Ovary (tissue), 9 donors: ENCODE data around the gene ING2. TPM values are rescaled to one million over a fixed set of nuclear protein-coding genes. Genes with fewer than 3 reads are reported as not detected.

Experiments used
- DNase-seq, 5 donors: peaks; one replicate each; pipeline ENCODE4 v3.0.0-alpha.2; 2019 to 2020
- H3K27ac ChIP-seq, 2 donors: fragments of 200-600 bp; one replicate each; pipeline versions ENCODE4 v1.5.1 to v1.8.0; 2019 to 2022
- H3K27me3 ChIP-seq: fragments of 200-600 bp; one replicate; pipeline ENCODE4 v1.8.0; 2022
- H3K36me3 ChIP-seq: fragments of 200-600 bp; sonication (generic); one replicate; pipeline ENCODE4 v1.5.1; 2019
- H3K4me1 ChIP-seq: one replicate; pipeline ENCODE4 v1.8.1; 2013; ENCODE audit warnings: mild to moderate bottlenecking, moderate library complexity; ENCODE audit not compliant: insufficient read depth
- H3K4me3 ChIP-seq: fragments of 200-600 bp; sonication (generic); one replicate; pipeline ENCODE4 v1.5.1; 2017
- H3K9me3 ChIP-seq, 2 donors: fragments of 200-600 bp in 1 of 2; sonication (generic) in 1 of 2; one replicate each; pipeline versions ENCODE4 v1.5.1 to v1.8.1; 2013 to 2019; ENCODE audit warnings: mild to moderate bottlenecking in 1 of 2, moderate library complexity in 1 of 2
- CTCF ChIP-seq, 3 donors: fragments of 450-650 bp in 2 of 3; fragments of 200-600 bp in 1 of 3; IDR thresholded peaks; one replicate each; pipeline versions ENCODE4 v1.5.1 to v1.8.0; 2016 to 2022; ENCODE audit warnings: antibody characterized with exemption in 3 of 3, mild to moderate bottlenecking in 1 of 3
- EP300 ChIP-seq: sonication (generic); formaldehyde crosslinking; IDR thresholded peaks from one replicate; pipeline ENCODE4 v1.6.1; 2017; ENCODE audit warnings: antibody characterized with exemption
- POLR2A ChIP-seq: fragments of 450-650 bp; IDR thresholded peaks from one replicate; pipeline ENCODE4 v1.6.1; 2017; ENCODE audit warnings: antibody characterized with exemption, mild to moderate bottlenecking, moderate library complexity
- WGBS, 3 donors: extraction: QIAGEN DNeasy Blood & Tissue Kit in 1 of 3; methylation state at CpG; one replicate each; pipeline versions ENCODE4 v1.1.5 to v1.1.7; 2013 to 2017; 5-methylcytosine and 5-hydroxymethylcytosine counted together
- intact Hi-C, 4 donors: fragments of 100-400 bp; cut with DNase I; formaldehyde crosslinking; loops; one replicate each; pipeline versions ENCODE4 v1.11.0 to v1.15.1; 2022 to 2023
- polyA plus RNA-seq, 2 donors: library from polyadenylated mRNA; stranded (reverse); fragments of 200-250 nt in 1 of 2; fragments of 350-450 nt in 1 of 2; fragmentation: Illumina TruSeq in 1 of 2; extraction: RNeasy Lipid Tissue Mini Kit (QIAGEN cat#74804) in 1 of 2; gene quantifications; one replicate each; pipeline ENCODE4 v1.2.3, GENCODE V29; 2013 to 2014
- total RNA-seq, 7 donors: library from RNA; depleted of rRNA in 2 of 7; stranded (reverse); fragments of >200 nt in 2 of 7; fragmentation: NEBNext Ultra II Directional in 3 of 7; extraction: Animal tissue kit (Norgen Biotek cat#: 25700) in 3 of 7; gene quantifications; one replicate each; pipeline versions ENCODE4 v1.1.0 to v1.2.4, GENCODE V29; 2016 to 2023
- donor health status: DM: no; HTN: no; CAD: no; lungs with moderate emphysema.
- donor health status: DM: no; HTN: no; CAD: no.
- donor health status: Bipolar disorder and iron deficiency.
- donor health status: DM: yes; HTN: yes; CAD: no.
- donor health status: DM: no; HTN: no; CAD: no.
- donor health status: DM: yes; HTN: yes; CAD: no.

The ING2 gene
- total and polyA plus RNA-seq, 9 donors, result 19.3 to 47.5 (median 31.4) TPM

- peak in 2 of 5 donors; percentile 36 to 57 for DNase-seq
- intact Hi-C loops, result loop anchor here in 1 of 4 donors (2.0 kb wide), 1 partner anchor 39 kb away; the partner anchor contains the start of gene ING2
- Histone ChIP-seq H3K4me1 (peaks cover 16% of the 10 kb centered on the region), H3K27me3 (no peaks in the 10 kb centered on the region), H3K4me3 (no peak overlapping the region), H3K9me3 (peaks cover 0 to 4% of the 10 kb centered on the region in 2 donors), H3K27ac (peak overlapping the region in 1 of 2 donors; percentile 95), H3K36me3 (no peaks in the 10 kb centered on the region)
- TF ChIP-seq EP300 (no peak), CTCF (IDR thresholded peaks at IDR 0.05) (no peak), POLR2A (no peak)
- WGBS, 3 donors, result 7 to 18% (median 15%) methylated on average over 2 of the region's 2 CpGs
Observed at GRCh38 chr4:183543435-183543834, 38.6 kb downstream of the ING2 start.

GRCh38 chr4:183544109-183544508 is 39.3 kb downstream of the ING2 start:
- DNase-seq, result no peak
- TF ChIP-seq CTCF (IDR thresholded peaks at IDR 0.05) (no peak), POLR2A (no peak), EP300 (no peak)
- Histone ChIP-seq H3K27me3 (no peaks in the 10 kb centered on the region), H3K9me3 (peaks cover 0 to 4% of the 10 kb centered on the region in 2 donors), H3K4me1 (peaks cover 16% of the 10 kb centered on the region), H3K4me3 (no peak overlapping the region), H3K36me3 (no peaks in the 10 kb centered on the region), H3K27ac (peak overlapping the region in 1 of 2 donors; percentile 95)
- intact Hi-C loops, result no loop called here
- WGBS, 3 donors, result 66 to 75% (median 70%) methylated on average over 5 of the region's 5 CpGs

- no peak for TF ChIP-seq EP300
- no peak for TF ChIP-seq CTCF (IDR thresholded peaks at IDR 0.05)
- no peak for TF ChIP-seq POLR2A
- 95 to 98% (median 97%) methylated on average over 6 of the region's 6 CpGs for WGBS, 3 donors
- H3K9me3 ChIP-seq, result peaks cover 0 to 4% of the 10 kb centered on the region in 2 donors
- H3K36me3 ChIP-seq, result no peaks in the 10 kb centered on the region
- no peak overlapping the region for H3K4me3 ChIP-seq
- H3K4me1 ChIP-seq, result peaks cover 14% of the 10 kb centered on the region
- H3K27me3 ChIP-seq, result no peaks in the 10 kb centered on the region
- H3K27ac ChIP-seq, result no peak overlapping the region
- no peak for DNase-seq
- intact Hi-C loops, result no loop called here
Observed at GRCh38 chr4:183546376-183546775, 41.5 kb downstream of the ING2 start.

GRCh38 chr4:183548306-183548705 is 43.4 kb downstream of the ING2 start:
- peaks cover 18% of the 10 kb centered on the region for H3K4me1 ChIP-seq
- intact Hi-C loops, result no loop called here
- H3K36me3 ChIP-seq, result no peaks in the 10 kb centered on the region
- H3K4me3 ChIP-seq, result no peak overlapping the region
- 87 to 96% (median 93%) methylated on average over 3 of the region's 3 CpGs for WGBS, 3 donors
- H3K9me3 ChIP-seq, result peaks cover 0 to 4% of the 10 kb centered on the region in 2 donors
- TF ChIP-seq EP300 (no peak), CTCF (IDR thresholded peaks at IDR 0.05) (no peak), POLR2A (no peak)
- H3K27ac ChIP-seq, result no peak overlapping the region
- DNase-seq, result no peak
- H3K27me3 ChIP-seq, result no peaks in the 10 kb centered on the region
